Smooth muscle cell (in vitro differentiated cells): ENCODE measurements around the gene ATP11B. TPM values are rescaled to one million over a fixed set of nuclear protein-coding genes. Genes with fewer than 3 reads are reported as not detected.

Experiments used
- DNase-seq: peaks from one replicate; lab custom pipeline; 2025; ENCODE audit not compliant: unreplicated experiment; lab: John Stamatoyannopoulos, UW
- H2AFZ ChIP-seq: fragments of 200-600 bp; sonication (generic); 2 replicates; pipeline ENCODE4 v1.6.0; 2016; ENCODE audit warnings: antibody characterized with exemption, low read depth, mild to moderate bottlenecking
- H3F3A ChIP-seq: fragments of 200-600 bp; sonication (generic); 2 replicates; pipeline ENCODE4 v1.6.0; 2017; ENCODE audit warnings: antibody characterized with exemption, low read depth
- H3K27ac ChIP-seq: fragments of 200-600 bp; sonication (generic); 2 replicates; pipeline ENCODE4 v1.5.1; 2016; ENCODE audit warnings: low read depth, mild to moderate bottlenecking
- H3K27me3 ChIP-seq: fragments of 200-600 bp; sonication (generic); 2 replicates; pipeline ENCODE4 v1.6.1; 2016; ENCODE audit warnings: low read depth, mild to moderate bottlenecking
- H3K36me3 ChIP-seq: fragments of 200-600 bp; sonication (generic); 2 replicates; pipeline ENCODE4 v1.5.1; 2016; ENCODE audit warnings: low read depth
- H3K4me1 ChIP-seq: fragments of 200-600 bp; sonication (generic); 2 replicates; pipeline ENCODE4 v1.5.1; 2016; ENCODE audit warnings: low read depth
- H3K4me2 ChIP-seq: fragments of 200-600 bp; sonication (generic); 2 replicates; pipeline ENCODE4 v1.6.0; 2016; ENCODE audit warnings: mild to moderate bottlenecking
- H3K4me3 ChIP-seq: fragments of 200-600 bp; sonication (generic); 2 replicates; pipeline ENCODE4 v1.5.1; 2016; ENCODE audit warnings: mild to moderate bottlenecking
- H3K79me2 ChIP-seq: fragments of 200-600 bp; sonication (generic); 2 replicates; pipeline ENCODE4 v1.6.0; 2016; ENCODE audit warnings: low read depth, mild to moderate bottlenecking
- H3K9ac ChIP-seq: fragments of 200-600 bp; sonication (generic); 2 replicates; pipeline ENCODE4 v1.6.0; 2016; ENCODE audit warnings: low read depth
- H3K9me3 ChIP-seq: fragments of 200-600 bp; sonication (generic); replicated peaks from 2 replicates; pipeline ENCODE4 v1.5.1; 2016; ENCODE audit warnings: low read depth
- H4K20me1 ChIP-seq: fragments of 200-600 bp; sonication (generic); 2 replicates; pipeline ENCODE4 v1.6.0; 2016; ENCODE audit warnings: low read depth
- CTCF ChIP-seq: fragments of 200-600 bp; sonication (generic); IDR thresholded peaks from 2 replicates; pipeline ENCODE4 v1.5.1; 2017; ENCODE audit warnings: borderline replicate concordance, mild to moderate bottlenecking, antibody characterized with exemption; ENCODE audit not compliant: insufficient read depth, poor library complexity, severe bottlenecking
- WGBS: methylation state at CpG from one replicate; pipeline ENCODE4 v1.1.7; 2016; ENCODE audit warnings: low lambda C conversion rate; 5-methylcytosine and 5-hydroxymethylcytosine counted together
- polyA plus RNA-seq: library from polyadenylated mRNA; unstranded; fragments of >200 nt; fragmentation: Nextera tagmentation; extraction: Ambion mirVana; gene quantifications from 2 replicates; pipeline ENCODE4 v1.2.1, GENCODE V29; 2016
- total RNA-seq: library from RNA; depleted of rRNA; stranded (reverse); fragments of >200 nt; gene quantifications from 2 replicates; pipeline ENCODE4 v1.2.3, GENCODE V29; 2014

Gene ATP11B
- total and polyA plus RNA-seq, 2 experiments from 2014 or later: 12.0 to 48.7 TPM

- Histone ChIP-seq H3K9me3 (no peaks in the 10 kb centered on the region), H2AFZ (no peak overlapping the region), H3K9ac (no peak overlapping the region), H3K36me3 (no peaks in the 10 kb centered on the region), H3F3A (no peaks in the 10 kb centered on the region), H3K4me1 (no peaks in the 10 kb centered on the region), H3K4me3 (no peak overlapping the region), H4K20me1 (peaks cover 3% of the 10 kb centered on the region), H3K4me2 (no peak overlapping the region), H3K27ac (no peak overlapping the region), H3K79me2 (no peaks in the 10 kb centered on the region), H3K27me3 (no peaks in the 10 kb centered on the region)
- 74% methylated on average over 5 of the region's 5 CpGs for WGBS
- peak; percentile 50 for TF ChIP-seq CTCF
- DNase-seq: no peak
These were observed 116.2 kb downstream of the ATP11B start for GRCh38 chr3:182909318-182910040.

GRCh38 chr3:182910936-182911781 lies 117.9 kb downstream of the ATP11B start:
- peaks cover 3% of the 10 kb centered on the region for H4K20me1 ChIP-seq
- H3F3A ChIP-seq: no peaks in the 10 kb centered on the region
- no peak overlapping the region for H3K4me3 ChIP-seq
- no peak overlapping the region for H3K27ac ChIP-seq
- no peaks in the 10 kb centered on the region for H3K27me3 ChIP-seq
- 92% methylated on average over 5 of the region's 5 CpGs for WGBS
- H3K36me3 ChIP-seq: peaks cover 5% of the 10 kb centered on the region
- no peak overlapping the region for H3K4me2 ChIP-seq
- TF ChIP-seq CTCF: no peak
- H3K79me2 ChIP-seq: no peaks in the 10 kb centered on the region
- no peak overlapping the region for H3K9ac ChIP-seq
- H3K4me1 ChIP-seq: no peaks in the 10 kb centered on the region
- H2AFZ ChIP-seq: no peak overlapping the region
- no peaks in the 10 kb centered on the region for H3K9me3 ChIP-seq
- DNase-seq: no peak

GRCh38 chr3:182911782-182912111 lies 118.4 kb downstream of the ATP11B start:
- Histone ChIP-seq H2AFZ (no peak overlapping the region), H3K9me3 (no peaks in the 10 kb centered on the region), H3K9ac (no peak overlapping the region), H3K79me2 (no peaks in the 10 kb centered on the region), H3K27me3 (no peaks in the 10 kb centered on the region), H3K27ac (no peak overlapping the region), H3K4me1 (no peaks in the 10 kb centered on the region), H3K4me2 (no peak overlapping the region), H3F3A (no peaks in the 10 kb centered on the region), H3K4me3 (no peak overlapping the region), H4K20me1 (peaks cover 3% of the 10 kb centered on the region), H3K36me3 (peaks cover 5% of the 10 kb centered on the region)
- no peak for TF ChIP-seq CTCF
- DNase-seq: no peak
- 56% methylated on average over 5 of the region's 5 CpGs for WGBS

- no peak overlapping the region for H3K4me2 ChIP-seq
- TF ChIP-seq CTCF: no peak
- no peaks in the 10 kb centered on the region for H3F3A ChIP-seq
- peaks cover 5% of the 10 kb centered on the region for H3K36me3 ChIP-seq
- H3K9me3 ChIP-seq: no peaks in the 10 kb centered on the region
- no peaks in the 10 kb centered on the region for H3K4me1 ChIP-seq
- WGBS: 68% methylated on average over 5 of the region's 5 CpGs
- H2AFZ ChIP-seq: no peak overlapping the region
- no peaks in the 10 kb centered on the region for H3K79me2 ChIP-seq
- no peak overlapping the region for H3K27ac ChIP-seq
- H3K27me3 ChIP-seq: no peaks in the 10 kb centered on the region
- no peak overlapping the region for H3K9ac ChIP-seq
- H4K20me1 ChIP-seq: peaks cover 3% of the 10 kb centered on the region
- no peak overlapping the region for H3K4me3 ChIP-seq
- DNase-seq: no peak
These were observed 119.2 kb downstream of the ATP11B start for GRCh38 chr3:182912474-182912873.
